Stimulated activated naive CD4-positive, alpha-beta T cell (primary cell): ENCODE measurements around the gene DDN.

Experiments
- DNase-seq, 6 experiments: peaks; one replicate each; lab custom pipeline; 2025; lab: John Stamatoyannopoulos, UW

Gene DDN

DNA sequence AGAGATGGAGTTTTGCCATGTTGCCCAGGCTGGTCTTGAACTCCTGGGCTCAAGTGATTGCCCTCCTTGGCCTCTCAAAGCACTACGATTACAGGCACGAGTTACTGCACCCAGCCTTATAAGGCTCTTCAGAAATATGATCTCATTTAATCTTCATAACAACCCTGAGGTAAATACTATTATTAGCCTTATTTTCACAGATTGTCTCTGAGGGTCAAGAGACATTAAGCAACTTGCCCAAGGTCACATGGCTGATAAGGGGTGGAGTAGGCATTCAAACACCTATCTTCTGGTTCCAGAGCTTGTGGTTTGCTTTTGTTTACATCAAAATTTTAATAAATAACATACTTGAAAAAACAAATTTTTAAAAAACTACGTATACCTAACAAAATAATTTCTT lies 14.3 kb upstream of the DDN start:
- no peak for DNase-seq

DNA sequence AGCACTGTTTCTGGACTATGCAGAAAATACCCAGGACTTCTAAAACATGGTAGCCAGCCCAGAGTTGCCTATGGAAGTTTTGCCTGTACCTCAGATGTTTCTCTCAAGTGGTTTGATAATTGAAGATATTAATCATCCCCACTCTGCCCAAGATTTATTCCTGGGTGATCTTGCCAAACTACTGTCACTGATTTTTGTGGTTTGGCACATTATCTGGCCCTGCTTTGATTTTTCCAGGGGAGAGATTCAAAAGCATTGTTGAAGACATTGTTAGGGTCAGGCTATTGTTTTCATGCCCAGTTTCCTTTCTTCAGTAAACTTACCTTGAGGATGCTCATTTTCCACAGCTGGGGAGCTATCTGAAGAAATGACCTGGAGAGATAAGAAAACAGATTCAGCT lies 13.6 kb upstream of the DDN start:
- DNase-seq: no peak

DNA sequence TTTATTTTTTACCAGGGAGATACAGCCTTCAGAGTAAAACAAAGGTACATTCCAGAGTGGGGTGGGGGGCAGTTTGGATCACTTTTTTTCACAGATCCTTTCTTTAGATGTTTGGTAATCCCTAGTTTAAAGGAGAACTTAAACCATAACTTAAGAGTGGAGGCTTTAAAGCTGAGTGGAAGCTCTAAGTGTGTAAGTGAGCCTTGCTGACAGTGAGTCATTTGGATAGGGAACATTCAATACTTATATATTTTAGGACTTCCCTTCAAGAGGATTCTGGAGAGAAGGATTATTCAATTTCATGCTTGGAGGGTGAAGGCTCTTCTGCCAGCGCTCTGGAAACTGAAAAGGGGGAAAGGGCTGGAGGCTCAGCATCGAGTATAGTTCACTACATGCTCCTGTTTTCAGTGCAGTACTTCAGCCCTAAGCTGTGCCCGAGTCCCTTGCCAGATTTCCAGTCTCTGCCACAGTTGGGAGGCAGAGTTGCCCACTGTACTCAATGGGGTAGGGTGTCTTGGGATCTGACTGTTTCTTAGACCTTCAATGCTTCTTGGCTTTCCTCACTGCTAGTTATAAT lies 11.0 kb upstream of the DDN start:
- DNase-seq: no peak

DNA sequence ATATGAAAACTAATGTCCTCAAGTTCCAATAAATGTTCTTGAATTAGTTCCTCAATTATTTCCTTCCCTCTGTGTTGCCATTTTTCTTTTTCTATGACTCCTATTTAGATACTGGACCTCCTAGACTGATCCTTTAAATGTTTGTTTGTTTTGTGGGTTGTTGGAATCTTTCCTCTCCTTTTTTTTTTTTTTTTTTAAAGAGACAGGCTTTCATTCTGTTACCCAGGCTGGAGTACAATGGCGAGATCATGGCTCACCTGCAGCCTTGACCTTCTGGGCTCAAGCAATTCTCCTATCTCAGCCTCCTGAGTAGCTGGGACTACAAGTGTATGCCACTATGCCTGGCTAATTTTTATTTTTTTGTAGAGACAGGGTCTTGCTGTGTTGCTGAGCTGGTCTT lies 9.8 kb upstream of the DDN start:
- no peak for DNase-seq

DNA sequence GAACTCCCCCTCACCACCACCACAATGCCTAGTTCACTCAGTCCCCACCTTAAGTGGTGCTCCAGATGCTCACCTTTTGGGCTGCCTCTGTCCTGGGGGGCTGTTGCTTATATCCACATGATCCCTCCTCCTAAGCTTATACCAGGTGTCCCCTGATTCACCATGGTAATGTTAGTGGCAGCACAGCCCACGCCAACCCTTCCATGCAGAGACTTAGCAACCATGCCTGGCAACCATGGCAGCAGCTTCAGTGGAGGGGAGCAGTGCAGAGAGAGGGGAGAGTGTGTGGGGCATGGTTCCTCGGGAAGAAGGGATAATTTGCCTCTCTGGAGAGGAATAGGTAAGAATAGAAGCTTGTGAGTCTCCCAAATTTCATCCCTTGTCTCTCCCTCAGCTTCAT lies 1.2 kb upstream of the DDN start:
- no peak for DNase-seq

DNA sequence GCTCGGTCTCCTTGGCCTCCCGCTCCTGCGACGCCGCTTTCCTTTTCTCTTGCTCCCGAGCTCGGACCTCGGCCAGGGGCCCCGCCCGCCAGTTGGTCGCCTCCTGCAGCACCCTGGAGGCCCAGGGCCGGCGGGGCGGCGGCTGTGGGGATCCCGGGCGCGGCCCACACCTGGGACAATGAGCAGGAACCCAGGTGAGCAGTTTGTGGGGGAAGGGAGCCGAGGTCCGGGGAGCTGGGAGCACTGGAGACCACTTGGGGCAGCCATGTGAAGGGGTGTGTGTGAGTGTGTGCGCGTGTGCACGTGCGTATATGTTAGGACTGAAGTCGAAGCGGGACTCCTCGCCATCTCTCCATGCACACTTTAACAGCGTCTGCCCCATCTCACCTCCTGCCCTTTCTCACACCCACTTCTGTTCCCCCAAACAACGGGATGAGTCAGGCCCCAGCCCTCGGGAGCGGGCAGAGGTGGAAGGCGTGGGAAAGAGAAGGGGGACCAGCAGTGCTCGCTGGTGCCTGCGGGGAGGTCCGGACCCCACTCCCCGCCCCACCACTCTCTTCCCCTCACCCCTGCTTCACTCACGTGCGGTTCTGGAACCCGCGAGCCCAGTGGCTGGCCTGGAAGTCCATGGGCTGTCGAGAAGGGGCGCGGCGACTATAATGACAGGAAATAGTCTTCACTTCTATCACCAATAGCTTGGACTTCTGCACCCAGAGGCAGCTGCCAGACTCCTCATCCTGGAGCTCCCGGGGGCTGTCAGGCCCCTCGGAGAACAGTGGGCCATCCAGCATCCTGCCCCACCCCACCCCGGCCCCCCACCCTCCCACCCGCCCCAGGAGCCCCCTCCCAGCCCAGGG lies 450 bp downstream of the DDN start:
- DNase-seq: peak in 1 of 6 experiments; percentile 29

DNA sequence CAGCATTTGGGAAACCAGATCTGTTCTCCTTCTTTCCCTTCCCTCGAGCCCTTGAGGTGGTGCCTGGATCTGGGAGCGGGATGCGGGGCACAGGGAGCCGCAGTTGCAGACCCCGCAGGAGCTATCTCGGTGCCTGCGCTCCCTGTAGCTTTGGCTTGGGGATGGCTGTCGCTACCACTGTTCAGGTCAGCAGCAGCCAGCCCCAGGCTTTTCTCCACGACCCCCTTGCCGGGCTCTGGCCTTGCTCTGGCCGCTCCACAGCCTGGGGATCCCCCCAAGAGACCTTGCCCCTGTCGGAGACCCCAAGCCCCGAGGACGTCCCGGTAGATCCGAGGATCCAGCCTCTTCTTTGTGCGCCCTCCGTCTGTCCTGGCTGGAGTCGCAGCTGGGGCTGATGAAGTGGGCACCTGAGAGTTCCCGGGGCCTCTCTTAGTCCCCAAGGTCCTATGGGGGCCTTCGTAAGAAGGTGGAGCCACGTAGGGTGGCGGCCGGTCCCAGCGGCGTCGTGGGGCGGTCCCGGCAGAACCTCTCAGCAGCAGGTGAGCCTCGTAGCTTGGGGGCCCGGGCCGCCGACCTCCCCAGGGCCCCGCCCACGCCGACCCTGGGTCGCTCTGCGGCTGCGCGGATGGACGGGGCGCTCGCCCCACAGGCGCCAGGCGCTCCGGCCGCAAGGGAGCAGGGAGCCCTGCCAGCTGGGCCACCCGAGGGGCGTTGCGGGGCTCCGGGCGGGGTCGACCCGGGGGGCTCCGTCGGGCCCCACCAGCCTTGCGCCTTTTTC lies 1.3 kb downstream of the DDN start:
- DNase-seq: peak in 3 of 6 experiments; percentile 8 to 46 (median 19)

DNA sequence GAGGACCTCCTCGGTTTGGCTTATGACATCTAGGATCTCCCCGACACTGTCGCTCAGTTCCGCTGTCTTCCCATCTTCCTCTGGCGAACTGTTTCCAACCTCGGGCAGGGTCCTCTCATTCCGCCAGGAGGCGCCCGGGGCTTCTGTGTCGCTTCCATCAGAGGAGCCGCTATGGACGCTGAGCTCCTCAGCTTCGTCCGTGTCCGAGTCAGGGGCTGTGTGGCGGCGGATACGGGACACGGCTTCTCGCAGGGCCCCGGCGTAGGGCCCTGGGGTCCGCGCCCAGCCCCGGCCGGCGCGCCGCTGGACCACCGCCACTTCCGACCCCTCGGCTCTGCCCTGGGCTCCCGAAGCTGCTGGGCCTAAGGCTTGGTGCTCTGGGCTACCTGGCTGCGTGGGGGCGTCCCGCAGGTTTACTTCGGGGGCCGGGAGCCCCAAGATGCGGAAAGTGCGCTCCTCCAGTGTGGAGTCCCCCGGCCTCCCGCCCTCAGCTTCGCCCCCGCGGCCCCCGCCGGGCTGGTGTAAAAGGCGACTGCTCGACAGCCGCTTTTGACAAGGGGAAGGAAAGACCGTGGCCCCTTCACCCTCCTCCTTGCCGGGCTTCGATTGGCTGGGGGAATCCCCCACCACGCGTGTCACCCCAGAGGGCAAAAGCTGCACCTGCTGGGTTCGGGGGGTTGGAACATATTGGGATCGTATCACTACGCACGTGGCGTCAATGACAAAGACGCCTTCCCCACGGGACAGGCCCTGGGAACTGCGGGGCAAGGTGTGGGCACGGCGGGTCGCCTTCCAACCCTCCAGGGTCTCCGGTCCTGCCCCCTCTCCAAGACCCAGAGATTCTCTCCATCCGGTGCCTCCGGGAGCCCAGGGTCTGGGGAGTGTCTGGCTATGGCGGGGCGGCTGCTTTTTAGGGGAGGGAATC lies 2.1 kb downstream of the DDN start:
- peak; percentile 15 to 61 (median 48) for DNase-seq

DNA sequence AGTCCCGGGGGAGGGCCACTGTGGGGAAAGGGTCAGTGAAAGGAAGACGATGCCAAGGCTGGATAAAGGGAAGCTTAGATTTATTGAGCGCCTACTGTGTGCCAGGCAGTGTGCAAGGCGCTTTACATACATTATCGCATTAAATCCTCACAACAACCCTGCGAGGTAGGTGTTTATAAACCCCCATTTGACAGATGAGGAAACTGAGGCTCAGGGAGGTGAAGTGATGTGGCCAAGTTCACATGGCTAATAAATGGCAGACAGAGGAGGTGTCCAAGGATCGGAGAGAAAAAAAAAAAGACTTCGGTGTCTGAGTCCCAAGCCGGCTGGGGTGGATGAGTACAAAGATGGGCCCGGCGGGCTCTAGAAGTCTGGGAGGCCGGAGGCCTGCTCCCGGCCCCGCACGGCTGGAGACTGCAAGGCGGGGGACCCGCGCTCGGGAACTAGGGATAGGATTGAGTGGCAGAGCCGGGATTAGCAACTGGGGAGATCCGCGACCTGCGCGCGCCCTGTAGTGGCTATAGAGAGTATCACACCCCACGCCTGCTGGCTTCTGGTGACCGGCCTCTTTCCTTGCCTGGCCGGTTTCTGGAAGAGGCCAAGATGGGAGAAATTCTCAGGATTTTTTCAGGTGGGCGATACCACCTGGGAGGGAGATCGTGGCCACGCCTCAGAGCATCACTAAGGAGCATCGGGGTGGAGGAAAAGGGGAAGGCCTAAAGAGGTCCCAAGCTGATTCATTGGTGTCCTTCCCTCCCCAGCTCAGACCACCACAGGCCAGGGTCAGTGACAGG lies 3.9 kb downstream of the DDN start:
- DNase-seq: peak in 5 of 6 experiments; percentile 16 to 50 (median 33)

DNA sequence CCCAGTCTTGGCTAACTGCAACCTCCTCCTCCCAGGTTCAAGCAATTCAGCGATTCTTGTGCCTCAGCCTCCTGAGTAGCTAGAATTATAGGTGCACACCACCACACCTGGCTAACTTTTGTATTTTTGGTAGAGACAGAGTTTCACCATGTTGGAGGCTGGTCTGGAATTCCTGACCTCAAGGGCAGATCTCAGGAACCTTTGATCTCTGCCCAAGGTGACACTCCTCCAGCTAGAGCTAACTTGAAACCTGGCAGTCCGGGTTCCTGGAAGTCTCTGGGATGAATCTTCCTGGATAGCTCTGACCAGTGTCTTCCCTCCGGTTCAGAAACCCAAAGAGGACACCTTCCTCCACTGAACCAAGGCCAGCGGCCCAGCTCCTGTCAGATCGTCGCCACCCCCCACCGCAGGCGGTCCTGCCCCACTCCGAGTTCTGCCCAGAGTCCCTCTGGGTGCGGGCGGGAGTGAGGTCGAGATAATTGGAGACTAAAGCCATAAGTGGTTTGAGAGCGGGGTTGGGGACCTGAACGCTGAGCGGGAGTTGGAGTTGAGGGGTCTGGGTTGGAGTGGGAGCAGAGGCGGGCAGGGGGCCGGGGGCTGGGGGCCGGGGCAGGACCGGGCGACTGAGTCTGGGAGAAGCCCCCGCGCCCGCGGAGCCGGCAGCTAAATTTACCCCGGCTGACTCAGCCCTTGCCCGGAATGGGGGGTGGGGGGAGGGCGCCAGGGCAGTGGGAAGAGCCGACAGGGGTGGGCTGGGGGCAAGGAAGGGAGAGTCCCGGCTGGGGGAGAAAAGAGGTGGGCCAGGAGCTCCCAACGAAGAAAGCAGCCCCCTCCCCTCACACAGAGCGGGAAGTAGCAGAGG lies 4.7 kb downstream of the DDN start:
- DNase-seq: no peak

DNA sequence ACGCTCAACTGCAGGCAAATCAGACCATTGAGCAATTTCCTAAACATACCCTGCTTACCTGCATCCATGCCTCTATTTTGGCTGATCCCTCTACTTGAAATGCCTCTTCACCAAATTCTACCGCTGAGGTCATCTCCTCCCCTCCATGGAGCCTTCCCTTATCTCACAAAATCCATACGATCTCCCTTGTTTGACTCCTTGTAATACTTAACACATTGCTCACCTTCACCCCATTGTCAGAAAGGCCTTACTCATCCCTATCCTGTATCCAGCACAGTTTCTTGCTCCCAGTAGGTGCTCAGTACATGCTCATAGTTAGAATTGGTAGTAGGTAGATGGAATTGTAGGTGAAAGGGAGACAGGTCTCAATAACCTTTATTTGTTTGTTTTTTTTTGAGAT lies 5.4 kb downstream of the DDN start:
- no peak for DNase-seq

DNA sequence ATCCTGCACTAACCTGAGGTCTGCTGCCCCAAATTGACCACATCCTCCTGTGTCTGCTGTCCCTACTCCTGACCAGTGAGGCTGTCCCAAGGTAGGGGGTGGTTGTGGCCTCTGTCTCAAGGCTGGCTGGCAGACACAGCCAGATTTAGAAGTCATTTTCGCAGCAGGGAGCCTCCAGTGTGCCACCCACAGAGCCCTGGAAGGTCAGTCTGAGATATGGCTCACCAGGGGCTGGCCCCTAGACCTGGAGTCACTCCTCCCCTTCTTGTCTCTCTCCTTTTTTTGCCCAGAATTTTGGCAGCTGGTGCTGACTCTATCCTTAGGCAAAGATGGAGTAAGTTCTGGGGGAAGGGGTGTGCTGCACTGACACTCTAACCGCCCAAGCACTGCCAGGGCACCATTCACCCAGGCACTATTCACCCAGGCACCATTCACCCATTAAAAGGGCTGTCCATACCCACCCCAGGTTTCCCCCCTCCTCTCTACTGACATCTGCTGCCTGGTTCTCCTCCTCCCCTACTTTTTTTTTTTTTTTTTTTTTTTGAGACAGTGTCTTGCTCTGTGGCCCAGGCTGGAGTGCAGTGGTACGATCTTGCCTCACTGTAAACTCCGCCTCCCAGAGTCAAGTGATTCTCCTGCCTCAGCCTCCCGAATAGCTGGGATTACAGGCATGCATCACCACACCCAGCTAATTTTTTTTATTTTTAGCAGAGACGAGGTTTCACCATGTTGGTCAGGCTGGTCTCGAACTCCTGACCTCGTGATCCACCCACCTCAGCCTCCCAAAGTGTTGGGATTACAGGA lies 7.7 kb downstream of the DDN start:
- no peak for DNase-seq

DNA sequence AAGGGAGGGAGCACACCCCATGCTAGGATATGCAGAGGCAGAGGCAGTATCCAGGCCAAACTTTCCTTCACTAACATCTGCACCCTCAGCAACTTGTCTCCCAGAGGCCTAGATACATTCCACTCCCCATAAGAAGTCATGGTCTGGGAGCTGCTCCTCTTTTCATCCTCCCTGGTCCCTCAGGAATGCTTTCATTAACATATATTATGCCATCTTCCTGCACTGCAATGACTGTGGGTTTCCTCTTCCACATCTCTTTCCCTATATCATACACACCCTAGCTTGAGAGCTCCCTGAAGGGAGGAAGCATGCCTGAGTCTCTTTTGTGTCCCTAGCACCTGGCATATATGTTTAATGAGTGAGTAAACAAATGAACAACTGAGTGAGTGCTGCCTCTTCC lies 8.6 kb downstream of the DDN start:
- no peak for DNase-seq

DNA sequence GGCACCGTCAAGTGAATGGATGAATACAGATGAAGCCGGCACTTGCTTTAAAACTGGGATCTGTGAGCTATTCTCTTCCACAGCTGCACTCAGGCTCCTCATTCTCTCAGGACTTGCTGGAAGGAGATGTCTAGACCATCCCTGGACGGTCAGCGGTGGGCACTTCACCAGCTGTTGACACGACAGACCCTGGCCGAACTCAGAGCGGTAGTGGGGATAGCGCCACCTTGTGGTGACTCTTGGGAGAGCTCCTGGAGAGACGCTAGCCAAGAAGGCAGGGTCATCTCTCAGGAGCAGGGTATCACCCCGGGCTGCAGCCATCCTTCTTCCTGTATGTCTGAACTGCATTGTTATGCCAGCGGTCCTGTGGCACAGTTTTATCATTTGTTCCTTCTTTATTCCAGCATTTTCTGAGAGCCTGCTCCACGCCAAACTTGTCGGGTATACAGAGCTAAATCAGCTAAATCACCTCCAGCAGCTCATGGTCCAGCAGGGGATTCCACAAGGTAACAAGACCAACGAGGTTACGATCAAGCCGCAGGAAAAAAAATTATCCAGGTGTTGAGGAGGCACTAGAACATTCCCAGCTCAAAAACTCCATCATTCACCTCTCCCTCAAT lies 11.0 kb downstream of the DDN start:
- DNase-seq: peak; percentile 17 to 77 (median 60)

DNA sequence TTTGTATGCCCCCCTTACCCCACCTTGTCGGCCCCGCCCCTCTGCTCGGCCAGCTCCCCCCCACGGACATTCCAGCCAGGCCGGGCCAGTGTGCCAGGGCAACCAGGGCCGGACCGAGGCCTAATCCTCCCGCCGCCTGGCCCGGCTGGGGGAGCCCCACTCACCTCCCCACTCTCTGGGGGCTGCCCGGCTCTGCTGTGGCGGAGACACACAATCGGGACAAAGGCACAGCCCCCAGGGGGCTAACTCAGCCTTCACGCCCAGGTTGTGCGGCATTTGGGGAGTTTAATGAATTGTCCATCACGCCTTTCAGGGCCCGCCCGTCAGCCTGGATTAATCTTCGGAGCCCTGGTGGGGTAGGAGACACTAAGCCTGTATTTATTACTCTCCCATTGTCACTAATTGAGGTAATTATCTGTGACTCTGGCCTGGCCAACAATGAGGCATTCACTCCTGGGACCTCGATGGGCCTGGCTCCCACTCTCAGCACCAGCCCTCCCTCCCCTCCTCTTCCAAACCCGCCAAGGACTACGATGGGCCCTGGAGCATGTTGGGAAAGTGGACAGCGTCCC lies 12.4 kb downstream of the DDN start:
- DNase-seq: no peak

DNA sequence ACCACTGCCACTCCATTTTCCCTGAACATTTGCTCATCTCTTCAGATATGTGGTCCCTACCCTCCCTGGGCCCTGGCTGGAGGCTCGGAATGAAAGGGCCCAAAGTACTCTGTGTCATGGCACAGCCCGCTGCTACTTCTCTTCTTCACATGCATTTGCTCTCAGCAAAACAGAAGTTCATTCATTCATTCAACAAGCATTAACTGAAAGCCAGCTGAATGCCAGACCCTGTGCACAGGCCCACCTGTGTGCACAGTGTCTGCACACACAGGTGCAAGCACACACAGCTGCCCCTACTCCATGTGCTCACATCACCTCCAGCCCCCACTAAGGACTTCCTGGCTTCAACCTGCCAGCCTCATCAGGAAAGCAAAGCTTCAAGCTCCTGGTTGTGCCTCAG lies 13.3 kb downstream of the DDN start:
- no peak for DNase-seq

DNA sequence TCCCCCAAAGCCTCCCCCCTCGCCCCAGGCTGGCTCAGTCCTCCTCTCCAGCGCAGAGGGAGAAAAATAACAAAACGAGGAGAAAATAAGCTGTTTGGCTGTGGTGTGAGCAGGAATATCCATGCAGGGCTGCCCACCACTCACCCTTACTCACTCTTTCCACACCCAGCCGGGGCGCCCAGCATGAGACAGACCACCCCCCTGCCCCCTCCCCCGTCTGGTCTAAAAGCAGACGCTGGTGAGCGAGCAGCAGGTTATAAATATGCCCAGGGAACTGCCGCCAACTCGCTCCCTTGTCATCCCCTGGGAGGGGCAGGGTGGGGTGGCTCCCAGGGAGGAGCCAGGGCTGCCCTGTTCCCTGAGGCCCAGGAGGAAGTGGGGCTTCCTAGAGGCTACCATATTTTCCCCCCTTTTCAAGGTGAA lies 13.7 kb downstream of the DDN start:
- DNase-seq: no peak

DNA sequence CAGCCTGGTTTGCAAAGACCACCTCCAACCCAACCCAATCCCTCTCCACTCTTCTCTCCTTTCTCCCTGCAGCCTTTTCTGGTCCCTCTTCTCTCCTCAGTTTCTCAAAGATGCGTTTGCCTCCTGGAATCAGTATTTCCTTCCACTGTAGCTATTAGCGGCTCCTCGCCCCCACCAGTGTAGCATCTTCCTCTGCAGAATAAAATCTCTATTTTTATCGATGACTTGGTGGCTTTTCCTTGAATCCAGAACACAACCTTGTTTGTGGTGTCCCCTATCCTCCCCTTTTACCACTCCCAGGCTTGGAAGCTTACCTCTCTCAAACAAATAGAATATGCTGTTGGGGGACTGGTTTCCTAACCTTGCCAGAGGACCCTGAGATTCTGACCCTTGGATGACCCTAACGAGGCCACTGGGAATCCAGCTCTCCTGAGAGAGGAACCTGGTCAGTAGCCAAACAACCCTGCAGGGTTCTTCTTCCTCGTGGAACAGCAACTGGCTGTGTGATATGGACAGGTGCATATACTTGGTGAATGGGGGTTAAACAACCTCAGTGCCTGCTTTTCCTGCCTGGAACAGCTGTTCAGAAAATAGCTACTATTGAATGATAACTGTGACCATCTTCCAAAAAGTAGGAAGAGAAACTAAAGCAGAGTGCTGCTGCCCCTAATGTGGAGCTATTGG lies 16.6 kb downstream of the DDN start:
- DNase-seq: no peak
